Astrocyte of the spinal cord (primary cell): ENCODE data around the gene CEP68.
"Not testable (repeated sequence)": the region's sequence is repeated elsewhere in the genome, so short reads cannot be mapped to it uniquely, and the experiment has no call there.

Source experiments
- DNase-seq: peaks from one replicate; pipeline ENCODE4 v3.0.0; 2011; ENCODE audit warnings: low read depth, low spot score
- H3K4me3 ChIP-seq: 2 replicates; pipeline ENCODE4 v1.5.1; 2011; ENCODE audit warnings: low read depth, mild to moderate bottlenecking, low read length, moderate library complexity
- in situ Hi-C: cut with HindIII; loops from 2 replicates; pipeline ENCODE4 v1.10.0; 2017; ENCODE audit warnings: low sequenced_read_pairs
- TF ChIP-seq, protein P1 (sequence below): IDR thresholded peaks from 2 replicates; pipeline ENCODE4 v1.5.1; 2012; ENCODE audit warnings: low read depth, mild to moderate bottlenecking, low read length, inconsistent platforms

The CEP68 gene

DNA sequence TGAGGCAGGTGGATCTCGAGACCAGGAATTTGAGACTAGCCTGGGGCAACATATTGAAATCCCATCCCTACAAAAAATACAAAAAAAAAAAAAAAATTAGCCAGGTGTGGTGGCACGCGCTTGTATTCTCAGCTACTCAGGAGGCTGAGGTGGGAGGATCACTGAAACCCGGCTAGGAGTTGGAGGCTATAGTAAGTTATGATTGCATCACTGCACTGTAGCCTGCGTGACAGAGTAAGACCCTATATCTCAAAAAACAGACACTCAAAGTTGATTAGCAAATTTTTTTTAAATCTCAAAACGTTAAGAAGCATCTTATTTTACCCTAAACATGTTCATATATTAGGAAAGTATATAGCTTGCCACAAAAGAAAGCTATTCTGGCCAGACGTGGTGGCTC lies 66.1 kb downstream of the CEP68 start:
- TF ChIP-seq, protein P1, sequence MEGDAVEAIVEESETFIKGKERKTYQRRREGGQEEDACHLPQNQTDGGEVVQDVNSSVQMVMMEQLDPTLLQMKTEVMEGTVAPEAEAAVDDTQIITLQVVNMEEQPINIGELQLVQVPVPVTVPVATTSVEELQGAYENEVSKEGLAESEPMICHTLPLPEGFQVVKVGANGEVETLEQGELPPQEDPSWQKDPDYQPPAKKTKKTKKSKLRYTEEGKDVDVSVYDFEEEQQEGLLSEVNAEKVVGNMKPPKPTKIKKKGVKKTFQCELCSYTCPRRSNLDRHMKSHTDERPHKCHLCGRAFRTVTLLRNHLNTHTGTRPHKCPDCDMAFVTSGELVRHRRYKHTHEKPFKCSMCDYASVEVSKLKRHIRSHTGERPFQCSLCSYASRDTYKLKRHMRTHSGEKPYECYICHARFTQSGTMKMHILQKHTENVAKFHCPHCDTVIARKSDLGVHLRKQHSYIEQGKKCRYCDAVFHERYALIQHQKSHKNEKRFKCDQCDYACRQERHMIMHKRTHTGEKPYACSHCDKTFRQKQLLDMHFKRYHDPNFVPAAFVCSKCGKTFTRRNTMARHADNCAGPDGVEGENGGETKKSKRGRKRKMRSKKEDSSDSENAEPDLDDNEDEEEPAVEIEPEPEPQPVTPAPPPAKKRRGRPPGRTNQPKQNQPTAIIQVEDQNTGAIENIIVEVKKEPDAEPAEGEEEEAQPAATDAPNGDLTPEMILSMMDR: no peak
- in situ Hi-C loops: no loop called here

DNA sequence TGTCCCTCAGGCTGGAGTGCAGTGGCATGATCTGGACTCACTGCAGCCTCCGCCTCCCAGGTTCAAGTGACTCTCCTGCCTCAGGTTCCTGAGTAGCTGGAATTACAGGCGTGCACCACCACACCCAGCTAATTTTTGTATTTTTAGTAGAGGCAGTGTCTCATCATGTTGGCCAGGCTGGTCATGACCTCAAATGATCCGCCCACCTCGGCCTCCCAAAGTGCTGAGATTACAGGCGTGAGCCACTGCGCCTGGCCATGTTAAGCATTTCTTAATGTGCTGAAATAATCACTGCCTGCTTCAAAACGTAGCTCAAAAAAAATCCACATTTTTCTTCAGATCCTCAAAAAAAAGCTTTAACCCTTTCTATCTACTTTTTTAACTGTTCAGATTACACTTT lies 69.2 kb downstream of the CEP68 start:
- H3K4me3 ChIP-seq, in situ Hi-C loops, DNase-seq: not testable (repeated sequence)

More for the DNA sequence above, 66.1 kb downstream of the CEP68 start:
- no peak for DNase-seq
- no peak overlapping the region for H3K4me3 ChIP-seq

DNA sequence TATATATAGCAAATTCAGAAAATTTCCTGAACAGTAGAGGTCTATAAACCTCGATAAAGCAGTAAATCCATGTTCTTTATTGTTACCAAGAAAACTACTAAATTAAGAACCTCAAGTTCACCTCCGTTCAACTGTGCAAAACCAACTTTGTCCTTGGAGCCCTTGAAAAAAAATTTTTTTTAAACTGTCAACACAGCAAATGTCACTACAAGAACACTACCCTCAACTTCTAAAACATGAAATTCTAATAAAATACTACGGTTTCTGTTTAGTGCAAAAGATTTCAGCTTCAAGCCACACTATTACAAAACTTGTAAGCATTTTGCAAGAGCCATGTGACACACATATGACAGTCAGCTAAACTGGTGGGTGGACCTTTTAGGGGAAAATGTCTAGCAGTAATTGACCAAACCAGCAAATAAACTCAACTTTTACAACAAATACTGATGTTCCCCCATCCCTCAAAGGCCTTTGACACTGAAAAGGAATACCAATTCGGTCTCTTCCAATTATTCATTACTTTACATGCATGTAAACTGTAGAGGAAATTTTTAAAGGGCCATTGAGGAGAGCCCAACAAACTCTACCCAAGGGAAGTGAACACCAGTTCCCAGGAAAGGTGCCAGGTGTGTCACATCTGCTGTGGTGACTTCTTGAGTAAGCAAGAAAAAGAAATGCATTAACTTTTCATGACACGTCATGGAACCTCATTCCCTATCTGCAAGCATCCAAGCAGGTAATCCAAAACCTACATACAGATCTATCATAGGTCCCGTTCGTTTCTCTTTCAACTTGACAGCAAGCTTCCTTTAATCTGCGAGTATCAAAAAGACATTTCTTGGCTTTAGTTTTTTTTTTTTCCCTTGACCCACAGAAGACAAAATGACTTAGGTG lies 72.3 kb downstream of the CEP68 start:
- TF ChIP-seq, protein P1: no peak
- DNase-seq: peak; percentile 23
- peak overlapping the region; percentile 99 for H3K4me3 ChIP-seq
- in situ Hi-C loops: no loop called here

DNA sequence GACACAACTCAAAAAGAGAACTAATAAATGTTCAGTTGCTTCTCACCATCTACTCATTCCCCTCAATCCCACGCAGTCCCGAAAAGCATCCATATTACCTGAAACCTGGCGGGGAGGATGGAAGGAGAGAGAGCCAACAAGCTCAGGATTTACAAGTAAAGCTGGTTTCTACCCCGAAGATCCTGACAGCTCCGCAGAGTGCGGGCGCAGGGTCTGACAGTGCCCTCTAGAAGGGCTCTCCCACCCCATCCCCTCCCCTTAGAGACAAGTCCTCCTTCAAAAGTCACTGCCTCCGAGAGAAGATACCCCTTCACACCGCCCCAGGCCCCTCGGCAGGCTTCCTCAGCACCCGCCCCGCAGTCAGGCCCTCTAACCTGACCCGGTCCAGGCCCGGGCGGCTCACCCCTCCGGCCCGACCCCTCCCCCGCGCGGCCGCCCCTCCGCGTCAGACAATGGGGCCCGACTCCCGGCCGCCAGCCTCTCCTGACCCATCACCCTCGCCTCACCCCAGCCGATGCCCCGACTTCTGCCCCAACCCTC lies 73.1 kb downstream of the CEP68 start:
- in situ Hi-C loops: no loop called here
- TF ChIP-seq, protein P1: no peak
- H3K4me3 ChIP-seq: peak overlapping the region; percentile 99
- no peak for DNase-seq

DNA sequence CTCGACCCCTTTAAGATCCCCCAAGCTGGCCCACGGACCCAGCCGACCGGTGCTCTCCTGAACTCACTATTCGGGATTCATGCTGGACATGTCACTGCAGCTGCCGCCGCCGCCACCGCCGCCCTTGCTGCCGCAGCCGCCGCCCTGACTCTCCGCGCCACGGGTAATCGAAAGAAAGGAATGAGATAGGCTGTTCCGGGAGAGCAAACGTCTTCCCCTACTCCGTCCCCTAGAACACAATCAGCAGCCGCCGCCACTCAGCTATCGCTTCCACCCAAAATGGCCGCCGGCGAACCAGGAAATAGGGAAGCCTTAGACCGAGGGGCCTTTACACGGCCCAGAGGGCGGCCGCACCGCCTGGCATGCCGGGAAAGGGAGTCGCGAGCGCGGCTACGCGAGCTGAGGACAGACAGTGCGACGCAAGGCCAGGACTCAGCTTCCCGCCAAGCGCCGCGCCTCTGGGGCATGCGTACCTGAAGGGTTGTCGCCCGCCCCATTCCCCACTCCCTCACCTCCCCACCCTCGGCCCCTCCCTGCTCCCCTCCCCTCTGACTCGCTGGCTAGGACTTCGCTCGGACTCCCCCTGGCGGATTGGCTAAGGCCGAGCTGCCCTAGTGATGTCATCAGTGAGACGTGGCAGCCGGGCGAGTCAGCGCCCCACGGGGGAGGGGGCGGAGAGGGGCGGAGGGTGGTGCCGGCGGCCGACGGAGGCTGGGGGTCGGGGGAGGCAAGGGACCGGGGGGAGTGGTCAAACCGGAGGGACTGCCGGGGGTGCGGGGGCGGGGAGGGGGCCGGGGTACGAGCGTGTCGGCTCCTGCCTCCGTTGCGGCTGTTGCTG lies 73.8 kb downstream of the CEP68 start, which contains the start of gene RAB1A:
TSS of gene RAB1A (minus strand) at position 281 of the 838 bp plus-strand sequence. CDS start at position 90, 191 bp downstream.
- TF ChIP-seq, protein P1: peak; percentile 29
- in situ Hi-C loops: no loop called here
- peak; percentile 100 for DNase-seq
- peak within 1 kb of the TSS; percentile 99 for H3K4me3 ChIP-seq

DNA sequence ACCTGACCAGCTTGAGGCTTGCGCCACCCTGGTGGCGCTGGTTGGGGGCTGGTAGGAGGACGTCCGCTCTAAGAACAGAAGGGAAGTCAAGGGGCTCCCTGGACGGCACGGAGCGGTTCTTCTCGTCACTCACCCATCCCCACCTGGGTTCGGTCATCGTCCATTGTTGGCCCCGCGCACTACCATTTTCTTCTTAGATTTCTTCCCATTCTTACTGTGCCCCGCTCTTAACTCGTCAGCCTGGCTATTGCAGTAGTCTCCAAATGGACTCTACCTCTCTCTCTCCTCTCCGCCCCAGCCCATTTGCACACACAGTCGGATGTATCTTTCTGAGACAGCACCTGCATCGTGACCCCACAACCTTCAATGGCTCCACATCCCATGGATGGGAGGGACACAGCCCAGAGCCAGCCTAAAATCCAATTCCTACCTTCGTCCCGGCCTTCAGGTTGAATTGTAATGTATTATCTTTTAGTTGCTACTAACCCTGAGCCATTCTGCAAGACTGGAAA lies 74.5 kb downstream of the CEP68 start:
- in situ Hi-C loops: no loop called here
- H3K4me3 ChIP-seq: peak overlapping the region; percentile 62
- no peak for DNase-seq
- TF ChIP-seq, protein P1: no peak

DNA sequence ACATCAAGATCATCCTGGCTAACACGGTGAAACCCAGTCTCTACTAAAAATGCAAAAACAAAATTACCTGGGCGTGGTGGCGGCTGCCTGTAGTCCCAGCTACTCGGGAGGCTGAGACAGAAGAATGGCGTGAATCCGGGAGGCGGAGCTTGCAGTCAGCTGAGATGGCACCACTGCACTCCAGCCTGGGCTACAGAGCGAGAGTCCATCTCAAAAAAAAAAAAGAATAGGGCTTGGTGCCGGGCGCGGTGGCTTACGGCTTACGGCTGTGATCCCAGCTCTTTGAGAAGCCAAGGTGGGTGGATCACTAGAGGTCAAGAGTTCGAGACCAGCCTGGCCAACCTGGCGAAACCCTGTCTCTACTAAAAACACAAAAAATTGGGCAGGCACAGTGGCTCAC lies 76.7 kb downstream of the CEP68 start:
- in situ Hi-C loops, DNase-seq, H3K4me3 ChIP-seq: not testable (repeated sequence)
